GF-D8 (cell line): ENCODE results near the gene SCP2.
"Not testable (repeated sequence)": the region's sequence is repeated elsewhere in the genome, so short reads cannot be mapped to it uniquely, and the experiment has no call there.

ENCODE experiments used
- DNase-seq: peaks from one replicate; lab custom pipeline; 2025; lab: John Stamatoyannopoulos, UW

The SCP2 gene

GRCh38 chr1:52916241-52916975 lies 10.7 kb upstream of the SCP2 start:
- no peak for DNase-seq

DNA sequence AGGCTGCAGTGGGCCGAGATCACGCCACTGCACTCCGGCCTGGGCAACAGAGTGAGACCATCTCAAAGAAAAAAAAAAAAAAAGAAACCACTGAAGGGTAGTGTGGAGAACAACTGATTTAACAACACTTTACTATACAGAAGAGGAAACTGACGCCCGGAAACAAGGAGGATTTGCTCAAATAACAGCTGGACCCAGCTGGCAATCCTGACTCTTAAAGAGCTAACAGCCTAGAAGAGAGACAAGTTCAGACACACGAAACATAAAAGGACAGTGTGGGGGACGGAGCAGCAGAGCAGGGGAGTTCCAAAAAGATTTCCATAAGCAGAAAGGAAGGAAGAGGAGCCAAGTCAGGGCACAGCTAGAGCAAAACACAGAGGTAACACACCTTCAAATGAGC lies 9.9 kb upstream of the SCP2 start:
- no peak for DNase-seq

GRCh38 chr1:52917581-52917980 lies 9.5 kb upstream of the SCP2 start:
- no peak for DNase-seq

- DNase-seq, result no peak
Observed at GRCh38 chr1:52918201-52918600, 8.9 kb upstream of the SCP2 start.

GRCh38 chr1:52919051-52919722 lies 7.9 kb upstream of the SCP2 start:
- DNase-seq, result no peak

DNA sequence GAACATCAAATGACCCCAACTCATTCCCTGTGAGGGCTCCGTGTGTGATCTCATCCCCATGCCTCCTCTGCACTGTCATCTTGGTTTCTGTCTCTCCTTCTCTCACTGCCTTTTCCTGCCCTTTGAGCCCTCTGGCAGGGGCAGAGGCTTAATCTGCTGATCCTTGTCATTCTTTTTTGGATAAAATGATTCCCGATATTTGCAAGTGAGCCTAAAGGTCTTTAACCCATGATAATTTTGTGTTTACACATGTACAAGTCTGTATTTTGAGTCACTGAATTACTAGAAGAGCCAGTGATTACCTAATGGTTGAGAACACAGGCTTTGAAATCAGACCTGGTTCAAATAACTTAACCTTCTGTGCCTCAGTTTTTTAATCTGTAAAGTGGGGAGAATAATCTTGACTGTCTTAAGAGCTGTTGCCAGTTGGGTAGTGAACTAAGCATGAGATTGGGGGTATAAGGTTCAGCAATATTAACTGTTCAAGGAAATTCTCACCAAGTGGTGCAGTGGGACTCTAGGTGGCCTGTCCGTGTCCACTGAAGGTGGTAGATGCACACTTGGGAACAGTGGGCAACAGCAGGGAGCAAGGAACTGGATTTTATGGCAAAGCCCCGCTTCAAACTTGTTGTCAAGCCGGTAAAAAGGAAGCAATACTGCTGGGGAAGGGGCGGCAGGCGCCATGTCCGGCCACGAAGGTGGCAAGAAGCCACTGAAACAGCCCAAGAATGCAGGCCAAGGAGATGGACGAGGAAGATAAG lies 7.2 kb upstream of the SCP2 start:
- no peak for DNase-seq

GRCh38 chr1:52920791-52921291 lies 6.2 kb upstream of the SCP2 start:
- DNase-seq, result no peak

GRCh38 chr1:52925571-52926005 lies 1.5 kb upstream of the SCP2 start:
- no peak for DNase-seq

DNA sequence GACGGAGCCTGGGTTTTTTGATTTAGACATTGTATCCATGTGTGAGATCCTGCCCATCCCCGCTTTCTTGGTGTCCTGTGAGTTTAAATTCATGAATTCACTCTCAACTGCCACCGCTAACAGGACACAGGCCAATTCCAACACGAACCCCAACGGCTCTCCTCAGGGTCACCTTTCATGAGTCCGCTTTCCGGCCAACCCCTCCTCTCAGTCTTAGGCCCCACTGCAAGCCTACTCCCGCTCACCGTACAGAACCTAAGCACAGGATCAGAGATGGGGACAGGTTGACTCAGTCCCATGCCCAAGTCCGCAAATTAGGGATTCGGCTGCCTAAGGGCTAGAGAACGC lies 238 bp upstream of the SCP2 start:
- DNase-seq, result no peak

DNA sequence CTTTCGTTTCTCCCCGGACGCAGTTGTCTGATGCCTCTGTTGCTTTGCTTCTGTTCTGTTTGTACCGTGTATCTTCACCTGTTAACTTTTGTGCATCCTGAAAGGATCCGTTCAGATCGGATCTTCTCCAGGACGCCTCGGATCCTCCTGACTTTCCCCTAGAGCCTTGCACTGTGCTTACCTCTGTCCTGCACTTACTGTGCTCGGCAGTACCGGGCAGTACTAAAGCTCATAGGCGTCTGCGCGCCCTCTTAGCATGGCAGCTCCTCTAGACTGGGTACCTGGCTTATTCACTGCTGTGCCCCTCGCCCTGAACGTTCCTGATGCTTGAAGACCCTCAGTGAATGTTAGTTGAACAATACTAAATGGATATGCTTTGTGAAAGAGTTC lies 934 bp downstream of the SCP2 start:
- DNase-seq, result no peak

- no peak for DNase-seq
Observed at GRCh38 chr1:52929019-52929418, 1.9 kb downstream of the SCP2 start.

- DNase-seq, result no peak
Observed at GRCh38 chr1:52937433-52938182, 10.5 kb downstream of the SCP2 start.

GRCh38 chr1:52938183-52938451 lies 11.0 kb downstream of the SCP2 start:
- DNase-seq, result no peak

DNA sequence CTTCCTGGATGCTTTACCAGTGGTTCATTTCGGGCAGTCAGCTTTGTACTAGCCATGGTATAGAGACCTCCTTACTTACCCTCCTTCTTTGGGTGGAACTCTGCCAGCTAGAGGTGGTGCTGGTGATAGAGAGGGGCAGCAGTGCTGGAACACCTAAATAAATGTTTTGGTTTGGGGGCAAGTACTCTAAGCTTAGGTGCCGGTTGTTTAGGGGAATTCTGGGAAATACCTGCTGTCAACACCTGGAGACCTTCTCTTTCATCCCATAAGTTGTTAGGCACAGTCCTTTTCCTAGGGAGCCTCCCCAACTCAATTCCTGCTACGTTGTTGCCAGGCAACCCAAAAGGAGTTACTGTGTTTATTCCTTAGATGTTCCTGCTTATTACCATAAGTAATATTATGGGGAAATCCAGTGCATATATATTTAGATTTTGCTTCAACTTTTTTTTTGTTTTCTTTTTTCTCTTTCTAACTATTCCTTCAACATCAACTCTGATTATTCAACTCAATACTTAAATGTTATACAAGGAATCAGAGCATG lies 16.9 kb downstream of the SCP2 start:
- DNase-seq, result no peak

GRCh38 chr1:52944566-52944965 lies 17.5 kb downstream of the SCP2 start:
- no peak for DNase-seq

- no peak for DNase-seq
Observed at GRCh38 chr1:52947490-52947889, 20.4 kb downstream of the SCP2 start.

- not testable (repeated sequence) for DNase-seq
Observed at GRCh38 chr1:52949602-52950001, 22.5 kb downstream of the SCP2 start.

DNA sequence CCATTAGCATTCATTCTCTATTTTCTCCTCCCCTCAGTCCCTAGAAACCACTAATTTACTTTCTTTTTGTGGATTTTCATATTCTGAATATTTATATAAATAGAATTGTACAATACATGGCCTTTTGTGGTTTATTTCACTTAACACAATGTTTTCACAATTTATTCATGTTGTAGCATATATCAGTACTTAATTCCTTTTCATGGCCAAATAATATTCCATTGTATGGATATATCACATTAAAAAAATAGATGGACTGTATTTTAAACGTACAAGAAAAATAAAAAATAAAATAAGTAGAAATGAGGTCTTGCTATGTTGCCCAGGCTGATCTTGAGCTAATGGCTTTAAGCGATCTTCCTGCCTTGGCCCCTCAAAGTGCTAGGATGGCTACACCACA lies 25.0 kb downstream of the SCP2 start:
- no peak for DNase-seq

GRCh38 chr1:52955129-52955970 lies 28.3 kb downstream of the SCP2 start:
- no peak for DNase-seq

DNA sequence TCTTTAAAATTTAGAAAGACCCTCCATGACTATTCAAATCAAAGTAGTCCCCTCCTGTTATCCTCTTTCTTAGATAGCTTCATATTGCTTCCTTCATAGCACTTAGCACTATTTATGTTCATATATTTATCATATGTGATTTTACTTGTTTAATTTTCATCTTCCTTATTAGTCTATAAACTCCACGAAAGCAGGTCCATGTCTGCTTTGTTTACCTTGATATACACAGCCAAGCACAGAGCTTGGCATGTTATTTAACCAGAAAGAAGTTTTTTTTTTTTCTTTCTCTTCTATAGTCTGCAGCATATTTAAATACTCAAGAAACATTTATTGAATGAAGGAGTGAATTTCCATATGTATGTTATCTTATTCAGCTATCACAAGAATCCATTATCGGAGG lies 36.0 kb downstream of the SCP2 start:
- DNase-seq, result no peak

- no peak for DNase-seq
Observed at GRCh38 chr1:52967666-52968065, 40.6 kb downstream of the SCP2 start.
